Neutrophil (primary cell): Measurements from ENCODE around the gene TPD52L2.

ENCODE experiments used
- H3K27ac ChIP-seq: fragments of 200-600 bp; sonication (generic); 2 replicates; pipeline ENCODE4 v1.5.1; 2016; ENCODE audit warnings: mild to moderate bottlenecking, moderate library complexity
- H3K27me3 ChIP-seq: fragments of 200-600 bp; sonication (generic); 2 replicates; pipeline ENCODE4 v1.6.0; 2016; ENCODE audit warnings: mild to moderate bottlenecking
- H3K36me3 ChIP-seq: fragments of 200-600 bp; sonication (generic); 2 replicates; pipeline ENCODE4 v1.5.1; 2017
- H3K4me1 ChIP-seq, 2 experiments: fragments of 200-600 bp in 1 of 2; sonication (generic) in 1 of 2; 1 replicate in 1 of 2; 2 replicates in 1 of 2; pipeline versions ENCODE4 v1.5.1 to v1.6.1; 2013 to 2016; ENCODE audit warnings: low read depth in 1 of 2, low read length in 1 of 2, mild to moderate bottlenecking in 1 of 2, moderate library complexity in 1 of 2; ENCODE audit not compliant: control insufficient read depth in 1 of 2, insufficient read depth in 1 of 2
- H3K4me3 ChIP-seq, 2 experiments: fragments of 200-600 bp in 1 of 2; sonication (generic) in 1 of 2; 1 replicate in 1 of 2; 2 replicates in 1 of 2; pipeline ENCODE4 v1.5.1; 2013 to 2016; ENCODE audit warnings: low read depth in 1 of 2, low read length in 1 of 2, mild to moderate bottlenecking in 1 of 2, moderate library complexity in 1 of 2
- H3K9me3 ChIP-seq: fragments of 200-600 bp; sonication (generic); 2 replicates; pipeline ENCODE4 v1.5.1; 2016
- CTCF ChIP-seq: fragments of 200-600 bp; sonication (generic); IDR thresholded peaks from 2 replicates; pipeline ENCODE4 v1.5.1; 2016; ENCODE audit warnings: antibody characterized with exemption

Gene TPD52L2

GRCh38 chr20:63844511-63844991 lies 20.5 kb upstream of the TPD52L2 start:
- TF ChIP-seq CTCF, result no peak
- H3K4me1 ChIP-seq, result peaks cover 5 to 11% of the 10 kb centered on the region in 2 experiments

GRCh38 chr20:63846128-63846771 lies 18.8 kb upstream of the TPD52L2 start:
- no peaks in the 10 kb centered on the region for H3K9me3 ChIP-seq
- peaks cover 82% of the 10 kb centered on the region for H3K27me3 ChIP-seq

More at GRCh38 chr20:63844511-63844991, 20.5 kb upstream of the TPD52L2 start:
- no peaks in the 10 kb centered on the region for H3K9me3 ChIP-seq
- H3K36me3 ChIP-seq, result no peaks in the 10 kb centered on the region
- peaks cover 74% of the 10 kb centered on the region for H3K27me3 ChIP-seq
- H3K4me3 ChIP-seq, result no peak overlapping the region
- no peak overlapping the region for H3K27ac ChIP-seq

GRCh38 chr20:63846888-63847236 lies 18.2 kb upstream of the TPD52L2 start:
- H3K27me3 ChIP-seq, result peaks cover 83% of the 10 kb centered on the region
- no peaks in the 10 kb centered on the region for H3K36me3 ChIP-seq
- no peak overlapping the region for H3K4me3 ChIP-seq
- no peaks in the 10 kb centered on the region for H3K9me3 ChIP-seq
- H3K4me1 ChIP-seq, result peaks cover 5 to 11% of the 10 kb centered on the region in 2 experiments
- TF ChIP-seq CTCF, result no peak
- H3K27ac ChIP-seq, result no peak overlapping the region

More at GRCh38 chr20:63846128-63846771, 18.8 kb upstream of the TPD52L2 start:
- Histone ChIP-seq H3K27ac (no peak overlapping the region), H3K36me3 (no peaks in the 10 kb centered on the region), H3K4me1 (peaks cover 5 to 11% of the 10 kb centered on the region in 2 experiments), H3K4me3 (no peak overlapping the region)
- TF ChIP-seq CTCF, result no peak

- H3K9me3 ChIP-seq, result no peaks in the 10 kb centered on the region
- no peak for TF ChIP-seq CTCF
- no peak overlapping the region for H3K4me3 ChIP-seq
- H3K27ac ChIP-seq, result no peak overlapping the region
- H3K27me3 ChIP-seq, result peaks cover 78% of the 10 kb centered on the region
- peaks cover 5 to 11% of the 10 kb centered on the region in 2 experiments for H3K4me1 ChIP-seq
- no peaks in the 10 kb centered on the region for H3K36me3 ChIP-seq
These were observed 17.6 kb upstream of the TPD52L2 start for GRCh38 chr20:63847237-63848002.

GRCh38 chr20:63848003-63848911 lies 16.8 kb upstream of the TPD52L2 start:
- Histone ChIP-seq H3K36me3 (no peaks in the 10 kb centered on the region), H3K4me3 (no peak overlapping the region), H3K27me3 (peaks cover 69% of the 10 kb centered on the region), H3K27ac (no peak overlapping the region), H3K9me3 (no peaks in the 10 kb centered on the region), H3K4me1 (peaks cover 5 to 11% of the 10 kb centered on the region in 2 experiments)
- no peak for TF ChIP-seq CTCF
